GM12878 (cell line): ENCODE measurements around the gene PRRC2A. TPM values are rescaled to one million over a fixed set of nuclear protein-coding genes. Genes with fewer than 3 reads are reported as not detected.
A peak's percentile ranks its signal among the peaks of the same experiment; 100 is the strongest.

Experiments
- ATAC-seq: fragments of 200-7000 bp; cut with Tn5 transposase; 3 replicates; pipeline ENCODE4 v1.9.1; 2020; ENCODE audit warnings: mild to moderate bottlenecking, moderate library complexity
- BruUV-seq: library from RNA; stranded (reverse); fragments of 400-500 nt; replicated peaks from 2 replicates; lab custom pipeline; 2021; lab: Mats Ljungman, UMichigan
- CTCF ChIA-PET: fragments of 300-600 bp; sonication (Branson Sonifier 250); formaldehyde crosslinking; extraction: SDS; loops from one replicate; lab custom pipeline; 2021; ENCODE audit warnings: inconsistent platforms; lab: Yijun Ruan, JAX
- POLR2A ChIA-PET: fragments of 350-600 bp; formaldehyde crosslinking; extraction: SDS; loops from one replicate; lab custom pipeline; 2021; ENCODE audit warnings: inconsistent platforms; lab: Charles Lee
- RAD21 ChIA-PET: fragments of 300-600 bp; sonication (Branson Sonifier 250); formaldehyde crosslinking; loops from one replicate; lab custom pipeline; 2023; ENCODE audit warnings: antibody characterized with exemption; ENCODE audit not compliant: unreplicated experiment; lab: Charles Lee
- SMC1A ChIA-PET: fragments of 300-600 bp; sonication (Branson Sonifier 250); formaldehyde crosslinking; loops from one replicate; lab custom pipeline; 2023; ENCODE audit not compliant: unreplicated experiment, uncharacterized antibody; lab: Charles Lee
- DNase-seq: peaks from one replicate; pipeline ENCODE4 v3.0.0-alpha.2; 2011; ENCODE audit warnings: low read depth, low spot score
- FAIRE-seq: peaks from 3 replicates; lab custom pipeline; 2011; peaks lifted over from hg19 to GRCh38; lab: Jason Lieb, UNC
- H2AFZ ChIP-seq: 2 replicates; pipeline ENCODE4 v1.6.0; 2011; ENCODE audit warnings: low read depth, low read length, control low read depth; ENCODE audit not compliant: control insufficient read depth
- H3K27ac ChIP-seq: 2 replicates; pipeline ENCODE4 v1.5.1; 2011; ENCODE audit warnings: control low read depth; ENCODE audit not compliant: control insufficient read depth, insufficient read depth
- H3K27me3 ChIP-seq, 2 experiments: replicated peaks in 1 of 2; 2 replicates each; pipeline versions ENCODE4 v1.6.0 to v1.6.1; 2011; ENCODE audit warnings: low read length in 1 of 2; ENCODE audit not compliant: control insufficient read depth in 2 of 2, insufficient read depth in 2 of 2
- H3K36me3 ChIP-seq, 2 experiments: 2 replicates each; pipeline ENCODE4 v1.5.1; 2011; ENCODE audit warnings: low read length in 1 of 2; ENCODE audit not compliant: control insufficient read depth in 2 of 2, insufficient read depth in 2 of 2
- H3K4me1 ChIP-seq: 2 replicates; pipeline ENCODE4 v1.6.1; 2011; ENCODE audit warnings: mild to moderate bottlenecking, low read length, moderate library complexity, mixed read lengths; ENCODE audit not compliant: control insufficient read depth, insufficient read depth
- H3K4me2 ChIP-seq: 2 replicates; pipeline ENCODE4 v1.6.0; 2011; ENCODE audit warnings: control low read depth; ENCODE audit not compliant: control insufficient read depth, insufficient read depth
- H3K4me3 ChIP-seq: fragments of 200-600 bp; sonication (generic); 2 replicates; pipeline ENCODE4 v1.5.1; 2016
- H3K79me2 ChIP-seq: 2 replicates; pipeline ENCODE4 v1.6.0; 2011; ENCODE audit warnings: low read length; ENCODE audit not compliant: control insufficient read depth, insufficient read depth
- H3K9ac ChIP-seq: 2 replicates; pipeline ENCODE4 v1.8.0; 2011; ENCODE audit warnings: low read length, control low read depth, mixed read lengths; ENCODE audit not compliant: control insufficient read depth, insufficient read depth
- H3K9me3 ChIP-seq: replicated peaks from 3 replicates; pipeline ENCODE4 v1.5.1; 2011; ENCODE audit warnings: mild to moderate bottlenecking, low read length; ENCODE audit not compliant: control insufficient read depth, insufficient read depth
- H4K20me1 ChIP-seq: 2 replicates; pipeline ENCODE4 v1.6.0; 2011; ENCODE audit not compliant: control insufficient read depth, insufficient read depth
- CEBPB ChIP-seq, 2 experiments: fragments of 150-350 bp in 1 of 2; IDR thresholded peaks; 2 replicates each; pipeline ENCODE4 v1.6.1; 2012 to 2014; ENCODE audit warnings: low read depth in 2 of 2, low read length in 2 of 2, borderline replicate concordance in 1 of 2, inconsistent platforms in 1 of 2
- EGR1 ChIP-seq, 2 experiments: IDR thresholded peaks; 1 replicate in 1 of 2; 2 replicates in 1 of 2; pipeline ENCODE4 v1.6.1; 2011 to 2012; ENCODE audit warnings: low read depth in 2 of 2, low read length in 2 of 2, borderline replicate concordance in 1 of 2, mild to moderate bottlenecking in 1 of 2, moderate library complexity in 1 of 2
- FOXK2 ChIP-seq: fragments of 450-650 bp; IDR thresholded peaks from 2 replicates; pipeline ENCODE4 v1.6.1; 2017; ENCODE audit warnings: mild to moderate bottlenecking, moderate library complexity
- GATAD2B ChIP-seq: fragments of 450-650 bp; conservative IDR thresholded peaks from 2 replicates; pipeline ENCODE4 v1.6.1; 2017; ENCODE audit warnings: low read depth, mild to moderate bottlenecking, moderate library complexity
- IKZF2 ChIP-seq, 2 experiments: fragments of 450-650 bp; IDR thresholded peaks; 2 replicates each; pipeline ENCODE4 v1.6.1; 2017; ENCODE audit warnings: mild to moderate bottlenecking in 2 of 2, moderate library complexity in 2 of 2
- KLF5 ChIP-seq: fragments of 450-650 bp; IDR thresholded peaks from 2 replicates; pipeline ENCODE4 v1.6.1; 2014; ENCODE audit warnings: mild to moderate bottlenecking; ENCODE audit not compliant: partially characterized antibody
- MTA3 ChIP-seq: IDR thresholded peaks from 2 replicates; pipeline ENCODE4 v1.6.1; 2012; ENCODE audit warnings: low read length, inconsistent platforms, borderline replicate concordance
- NFXL1 ChIP-seq: fragments of 450-650 bp; IDR thresholded peaks from 2 replicates; pipeline ENCODE4 v1.6.1; 2017; ENCODE audit warnings: antibody characterized with exemption, mild to moderate bottlenecking, borderline replicate concordance
- NFYB ChIP-seq: IDR thresholded peaks from 2 replicates; pipeline ENCODE4 v1.6.1; 2011; ENCODE audit warnings: low read depth, mild to moderate bottlenecking, low read length, improper control_type of control experiment, moderate library complexity; ENCODE audit not compliant: insufficient read depth
- NRF1 ChIP-seq: conservative IDR thresholded peaks from 2 replicates; pipeline ENCODE4 v1.6.1; 2011; ENCODE audit warnings: mild to moderate bottlenecking, low read depth, low read length, improper control_type of control experiment
- POLR2A ChIP-seq: IDR thresholded peaks from 2 replicates; pipeline ENCODE4 v1.6.1; 2011; ENCODE audit warnings: low read depth, mild to moderate bottlenecking, low read length
- POLR2AphosphoS2 ChIP-seq: IDR thresholded peaks from 2 replicates; pipeline ENCODE4 v1.6.1; 2011; ENCODE audit warnings: low read depth, mild to moderate bottlenecking, low read length, improper control_type of control experiment, moderate library complexity
- SMAD5 ChIP-seq: IDR thresholded peaks from 2 replicates; pipeline ENCODE4 v1.6.1; 2016; ENCODE audit warnings: antibody characterized with exemption, low read depth
- SMC3 ChIP-seq: IDR thresholded peaks from 2 replicates; pipeline ENCODE4 v1.6.1; 2011; ENCODE audit warnings: low read length, improper control_type of control experiment, borderline replicate concordance
- ZNF274 ChIP-seq: IDR thresholded peaks from one replicate; pipeline ENCODE4 v1.8.0; 2011; ENCODE audit not compliant: insufficient read length, insufficient read depth
- ZNF622 ChIP-seq: fragments of 450-650 bp; IDR thresholded peaks from 2 replicates; pipeline ENCODE4 v1.6.1; 2017; ENCODE audit warnings: mild to moderate bottlenecking, inconsistent platforms
- WGBS: methylation state at CpG from one replicate; pipeline ENCODE4 v1.1.6; 2016; ENCODE audit warnings: low lambda C conversion rate; ENCODE audit not compliant: insufficient replicate concordance, insufficient coverage; ENCODE audit errors: missing lambda C conversion rate; 5-methylcytosine and 5-hydroxymethylcytosine counted together
- in situ Hi-C: fragments of 300-500 bp; cut with MboI; formaldehyde crosslinking; loops from 9 replicates; pipeline ENCODE4 v1.14.3; 2018; ENCODE audit warnings: mixed read lengths
- intact Hi-C: fragments of 100-400 bp; cut with micrococcal nuclease; formaldehyde crosslinking; loops from one replicate; pipeline ENCODE4 v1.14.2; 2022; ENCODE audit not compliant: unreplicated experiment
- polyA plus RNA-seq, 11 experiments: library from polyadenylated mRNA; depleted of rRNA in 4 of 11; unstranded in 6 of 11; stranded (reverse) in 5 of 11; fragments of >200 nt; fragmentation: Nextera tagmentation in 4 of 11; fragmentation: Illumina TruSeq in 1 of 11; extraction: Ambion mirVana in 4 of 11; extraction: Trizol in 1 of 11; gene quantifications; 1 replicate in 1 of 11; 2 replicates in 10 of 11; pipeline versions ENCODE4 v1.2.1 to v1.2.3, GENCODE V29; 2011 to 2016; ENCODE audit warnings: inconsistent platforms in 2 of 11, missing spikeins in 2 of 11, low read depth in 1 of 11
- total RNA-seq, 4 experiments: library from RNA; depleted of rRNA in 3 of 4; stranded (reverse); fragments of >200 nt in 3 of 4; fragmentation: Illumina TruSeq in 1 of 4; extraction: Trizol in 1 of 4; gene quantifications; 2 replicates each; pipeline versions ENCODE4 v1.2.1 to v1.2.3, GENCODE V29; 2013 to 2021
- TF ChIP-seq, protein P1 (sequence below): fragments of 450-650 bp; IDR thresholded peaks from 2 replicates; pipeline ENCODE4 v1.6.1; 2017; ENCODE audit warnings: borderline replicate concordance
- TF ChIP-seq, protein P2 (sequence below): fragments of 450-650 bp; IDR thresholded peaks from 2 replicates; pipeline ENCODE4 v1.6.1; 2016; ENCODE audit warnings: mild to moderate bottlenecking, moderate library complexity, borderline replicate concordance

The PRRC2A gene
- total and polyA plus RNA-seq, 10 of the 15 experiments (the other 5 are each of a cell fraction or from before 2014, with no cell fraction given) = 0.40 to 244 (median 61.3) TPM

DNA sequence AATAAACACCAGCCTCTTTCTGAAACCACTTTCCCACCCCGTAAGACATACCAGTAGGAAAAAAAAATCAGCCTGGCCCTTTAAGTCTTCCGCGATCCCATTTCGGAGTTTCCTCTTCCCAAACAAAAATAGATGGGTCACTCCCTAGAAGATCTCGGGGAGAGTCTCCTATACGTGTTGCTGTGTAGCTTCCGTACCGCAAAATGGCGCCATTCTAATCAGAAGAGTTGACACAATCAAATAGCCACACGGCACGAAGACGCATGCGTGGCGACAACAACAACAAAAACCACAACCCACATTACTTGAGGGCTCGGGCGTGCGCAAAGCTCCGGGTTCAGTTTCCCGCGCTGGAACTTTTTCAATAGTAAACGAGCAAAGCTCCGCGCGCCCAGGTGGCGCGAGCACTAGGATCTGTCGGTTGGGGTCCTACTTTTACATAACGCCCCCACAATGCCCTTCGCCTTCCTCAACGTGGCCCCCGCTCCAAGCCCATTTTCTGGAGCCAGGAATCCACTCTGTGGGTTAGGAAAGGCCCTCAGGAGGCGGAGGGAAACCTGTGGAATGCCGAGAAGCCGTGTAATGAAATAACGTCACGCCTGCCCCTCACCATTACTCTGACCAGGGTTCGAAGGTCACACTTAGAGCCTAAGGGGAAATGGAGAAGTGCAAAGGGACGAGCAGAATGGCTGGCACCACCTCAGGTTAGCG lies 44.4 kb downstream of the PRRC2A start, which contains the start of gene GPANK1:
Gene GPANK1, minus strand, starts transcription at position 208 of the 711 bp plus-strand sequence. CDS start 519 bp downstream, outside the sequence.
- Histone ChIP-seq H3K4me2 (peak within 1 kb of the TSS; percentile 78), H3K36me3 (peaks cover 11 to 33% of the 10 kb centered on the region in 2 experiments), H3K9ac (peak within 1 kb of the TSS; percentile 89), H3K27me3 (no peaks in the 10 kb centered on the region), H3K9me3 (no peaks in the 10 kb centered on the region; the same call in 2 of the 3 replicates), H3K4me3 (peak within 1 kb of the TSS; percentile 93), H2AFZ (peak within 1 kb of the TSS; percentile 6), H3K4me1 (peaks cover 37% of the 10 kb centered on the region), H3K79me2 (peaks cover 57% of the 10 kb centered on the region), H4K20me1 (no peaks in the 10 kb centered on the region), H3K27ac (peak within 1 kb of the TSS; percentile 94)
- ChIA-PET SMC1A (interaction anchor here (1.0 to 2.6 kb wide), 5 partner anchors 11 to 114 kb away, joined by 3 to 31 read pairs (median 3); partner anchors contain the start of genes APOM and BAG6), POLR2A (interaction anchor here (0.6 to 5.9 kb wide), 20 partner anchors 12 to 295 kb away, joined by 3 to 107 read pairs (median 4); partner anchors contain the start of genes ABHD16A, APOM, BAG6 and DDX39B), CTCF (interaction anchor here (0.8 to 2.3 kb wide), 3 partner anchors 10 to 67 kb away, joined by 3 to 15 read pairs (median 5); partner anchors contain the start of gene BAG6), RAD21 (interaction anchor here (0.8 to 1.6 kb wide), 7 partner anchors 13 to 171 kb away, joined by 3 to 8 read pairs (median 5); partner anchors contain the start of genes AIF1, BAG6, NCR3 and TNF)
- intact Hi-C loops = loop anchor here (1.0 to 5.0 kb wide), 3 partner anchors 45 to 167 kb away; partner anchors contain the start of genes CLIC1 and PRRC2A
- BruUV-seq = no TSS peak
- WGBS = under 1% methylated on average over 39 of the region's 39 CpGs
- FAIRE-seq (peak; percentile 96), ATAC-seq (peak; percentile 67), DNase-seq (peak; percentile 87)
- in situ Hi-C loops = no loop called here
- TF ChIP-seq GATAD2B = no peak; the same call in 1 of the 2 replicates
- no peak for TF ChIP-seq ZNF622
- no peak for TF ChIP-seq CEBPB (IDR thresholded peaks at IDR 0.05; ENCODE audit: borderline replicate concordance in 1 of 2, low read depth in 2 of 2, low read length in 2 of 2)
- TF ChIP-seq POLR2A = no peak; the same call in 1 of the 2 replicates
- TF ChIP-seq SMAD5 = no peak
- TF ChIP-seq, protein P1, sequence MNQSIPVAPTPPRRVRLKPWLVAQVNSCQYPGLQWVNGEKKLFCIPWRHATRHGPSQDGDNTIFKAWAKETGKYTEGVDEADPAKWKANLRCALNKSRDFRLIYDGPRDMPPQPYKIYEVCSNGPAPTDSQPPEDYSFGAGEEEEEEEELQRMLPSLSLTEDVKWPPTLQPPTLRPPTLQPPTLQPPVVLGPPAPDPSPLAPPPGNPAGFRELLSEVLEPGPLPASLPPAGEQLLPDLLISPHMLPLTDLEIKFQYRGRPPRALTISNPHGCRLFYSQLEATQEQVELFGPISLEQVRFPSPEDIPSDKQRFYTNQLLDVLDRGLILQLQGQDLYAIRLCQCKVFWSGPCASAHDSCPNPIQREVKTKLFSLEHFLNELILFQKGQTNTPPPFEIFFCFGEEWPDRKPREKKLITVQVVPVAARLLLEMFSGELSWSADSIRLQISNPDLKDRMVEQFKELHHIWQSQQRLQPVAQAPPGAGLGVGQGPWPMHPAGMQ = no peak
- TF ChIP-seq MTA3 = no peak
- TF ChIP-seq NFXL1 = no peak
- 0 out of 2 replicates have a peak, but pooled peaks have one; percentile 18 for TF ChIP-seq NFYB
- TF ChIP-seq, protein P2, sequence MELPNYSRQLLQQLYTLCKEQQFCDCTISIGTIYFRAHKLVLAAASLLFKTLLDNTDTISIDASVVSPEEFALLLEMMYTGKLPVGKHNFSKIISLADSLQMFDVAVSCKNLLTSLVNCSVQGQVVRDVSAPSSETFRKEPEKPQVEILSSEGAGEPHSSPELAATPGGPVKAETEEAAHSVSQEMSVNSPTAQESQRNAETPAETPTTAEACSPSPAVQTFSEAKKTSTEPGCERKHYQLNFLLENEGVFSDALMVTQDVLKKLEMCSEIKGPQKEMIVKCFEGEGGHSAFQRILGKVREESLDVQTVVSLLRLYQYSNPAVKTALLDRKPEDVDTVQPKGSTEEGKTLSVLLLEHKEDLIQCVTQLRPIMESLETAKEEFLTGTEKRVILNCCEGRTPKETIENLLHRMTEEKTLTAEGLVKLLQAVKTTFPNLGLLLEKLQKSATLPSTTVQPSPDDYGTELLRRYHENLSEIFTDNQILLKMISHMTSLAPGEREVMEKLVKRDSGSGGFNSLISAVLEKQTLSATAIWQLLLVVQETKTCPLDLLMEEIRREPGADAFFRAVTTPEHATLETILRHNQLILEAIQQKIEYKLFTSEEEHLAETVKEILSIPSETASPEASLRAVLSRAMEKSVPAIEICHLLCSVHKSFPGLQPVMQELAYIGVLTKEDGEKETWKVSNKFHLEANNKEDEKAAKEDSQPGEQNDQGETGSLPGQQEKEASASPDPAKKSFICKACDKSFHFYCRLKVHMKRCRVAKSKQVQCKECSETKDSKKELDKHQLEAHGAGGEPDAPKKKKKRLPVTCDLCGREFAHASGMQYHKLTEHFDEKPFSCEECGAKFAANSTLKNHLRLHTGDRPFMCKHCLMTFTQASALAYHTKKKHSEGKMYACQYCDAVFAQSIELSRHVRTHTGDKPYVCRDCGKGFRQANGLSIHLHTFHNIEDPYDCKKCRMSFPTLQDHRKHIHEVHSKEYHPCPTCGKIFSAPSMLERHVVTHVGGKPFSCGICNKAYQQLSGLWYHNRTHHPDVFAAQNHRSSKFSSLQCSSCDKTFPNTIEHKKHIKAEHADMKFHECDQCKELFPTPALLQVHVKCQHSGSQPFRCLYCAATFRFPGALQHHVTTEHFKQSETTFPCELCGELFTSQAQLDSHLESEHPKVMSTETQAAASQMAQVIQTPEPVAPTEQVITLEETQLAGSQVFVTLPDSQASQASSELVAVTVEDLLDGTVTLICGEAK = no peak
- no peak; the same call in 1 of the 2 replicates for TF ChIP-seq POLR2AphosphoS2
- TF ChIP-seq KLF5 = peak; percentile 38
- TF ChIP-seq FOXK2 = peak; percentile 81
- TF ChIP-seq SMC3 = no peak
- peak; percentile 72 for TF ChIP-seq NRF1
- TF ChIP-seq EGR1 (IDR thresholded peaks at IDR 0.05; ENCODE audit: borderline replicate concordance in 1 of 2, low read depth in 2 of 2, low read length in 2 of 2) = peak in 1 of 2 experiments; percentile 44; a peak in 1 of 3 replicates
- TF ChIP-seq IKZF2 (IDR thresholded peaks at IDR 0.05) = peak in 1 of 2 experiments; percentile 70; a peak in 3 of 4 replicates
- no peak for TF ChIP-seq ZNF274
